IPS-NIHi7 (cell line): Measurements from ENCODE around the gene RERE.
"Not testable (repeated sequence)": the region's sequence is repeated elsewhere in the genome, so short reads cannot be mapped to it uniquely, and the experiment has no call there.

Experiments
- DNase-seq: peaks from one replicate; pipeline ENCODE4 v3.0.0; 2012; ENCODE audit warnings: mixed read lengths; ENCODE audit errors: extremely low spot score

Gene RERE

DNA sequence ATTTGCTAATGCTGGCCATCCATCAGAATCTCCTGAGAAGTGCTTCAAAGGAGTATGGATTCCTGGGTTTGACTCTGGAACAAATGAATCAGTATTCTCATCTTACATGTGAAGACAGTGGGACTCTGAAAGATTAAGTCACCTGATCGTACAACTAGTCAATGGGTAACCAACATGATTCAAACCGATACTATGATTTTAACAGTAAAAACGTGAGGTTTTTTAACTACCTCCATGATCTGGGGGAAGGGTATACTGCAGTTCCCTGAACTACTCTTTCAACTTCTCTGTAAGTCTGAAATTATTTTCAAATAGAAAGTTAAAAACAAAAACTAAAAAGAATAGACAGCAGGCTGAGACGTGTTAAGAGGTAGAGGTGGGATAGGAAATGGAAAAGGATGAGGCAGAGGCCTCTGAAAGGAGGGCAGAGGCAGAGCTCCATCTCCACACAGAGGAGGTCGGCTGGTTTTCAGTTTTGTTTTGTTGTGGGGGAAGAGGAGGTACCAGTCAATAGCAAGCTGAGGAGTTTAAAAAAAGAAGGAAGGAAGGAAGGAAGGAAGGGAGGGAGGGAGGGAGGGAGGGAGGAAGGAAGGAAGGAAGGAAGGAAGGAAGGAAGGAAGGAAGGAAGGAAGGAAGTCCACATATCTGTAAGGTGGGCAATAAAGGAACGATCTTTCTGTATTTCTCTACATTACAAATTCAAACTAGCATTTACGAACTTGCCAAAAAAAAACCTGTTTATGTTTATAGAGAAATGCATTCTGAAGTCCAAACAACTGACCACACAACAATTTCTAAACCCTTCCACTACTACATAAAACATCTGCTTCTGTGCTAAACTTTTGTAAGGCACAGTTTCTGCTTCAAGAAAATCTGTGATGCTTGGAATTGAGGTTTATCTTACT lies 213.1 kb downstream of the RERE start:
- DNase-seq = no peak

DNA sequence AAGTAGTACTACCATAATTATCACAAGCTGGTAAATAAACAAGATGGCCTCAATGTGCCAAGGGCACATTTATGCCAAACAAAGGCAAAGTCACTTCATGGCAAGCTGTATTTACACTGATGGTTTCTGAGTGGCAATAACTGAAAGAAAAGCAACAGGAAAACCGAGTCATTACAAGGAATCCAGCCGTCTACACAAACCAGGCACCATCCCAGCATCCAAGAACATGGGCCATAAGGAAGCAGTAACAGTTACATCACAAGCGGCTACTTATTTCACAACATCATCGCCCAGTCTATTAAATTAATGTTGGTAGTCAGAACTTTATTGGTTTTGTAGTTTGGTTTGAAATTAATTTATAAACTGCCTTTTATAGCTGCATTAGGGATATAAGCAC lies 214.2 kb downstream of the RERE start:
- DNase-seq = no peak

DNA sequence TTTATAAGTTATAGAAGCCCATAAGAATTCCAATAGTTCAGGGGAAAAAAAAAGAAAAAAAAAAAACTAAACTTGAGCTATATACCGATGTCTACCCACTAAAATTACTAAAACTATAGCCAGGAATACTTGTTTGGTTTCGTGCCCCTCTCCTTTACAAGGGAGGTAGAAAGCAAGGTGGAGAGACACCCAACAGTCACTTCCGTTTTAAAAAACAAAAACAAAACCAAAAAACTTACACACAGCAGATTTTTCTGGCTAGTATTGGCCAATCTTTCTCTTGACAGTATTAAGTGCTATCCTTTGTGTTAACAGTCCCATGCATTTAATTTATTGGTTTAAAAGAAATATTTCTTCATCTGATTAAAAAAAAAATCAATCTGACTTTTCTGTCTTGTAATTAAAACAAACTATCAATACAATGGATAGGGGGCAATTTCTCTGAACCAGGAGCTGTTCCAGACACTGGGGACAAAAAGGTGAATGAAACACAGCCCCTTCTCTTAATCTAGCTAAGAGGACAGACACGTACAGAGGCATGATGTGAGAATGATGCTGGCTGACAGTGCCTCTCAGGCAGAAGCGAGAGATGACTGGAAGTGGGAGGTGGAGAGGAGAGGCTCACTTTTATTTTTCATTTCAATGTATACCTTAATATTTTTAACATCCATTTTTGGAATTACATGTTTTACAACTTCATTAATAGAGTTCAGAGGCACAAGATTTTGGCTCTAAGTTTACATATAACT lies 214.8 kb downstream of the RERE start:
- DNase-seq = no peak

DNA sequence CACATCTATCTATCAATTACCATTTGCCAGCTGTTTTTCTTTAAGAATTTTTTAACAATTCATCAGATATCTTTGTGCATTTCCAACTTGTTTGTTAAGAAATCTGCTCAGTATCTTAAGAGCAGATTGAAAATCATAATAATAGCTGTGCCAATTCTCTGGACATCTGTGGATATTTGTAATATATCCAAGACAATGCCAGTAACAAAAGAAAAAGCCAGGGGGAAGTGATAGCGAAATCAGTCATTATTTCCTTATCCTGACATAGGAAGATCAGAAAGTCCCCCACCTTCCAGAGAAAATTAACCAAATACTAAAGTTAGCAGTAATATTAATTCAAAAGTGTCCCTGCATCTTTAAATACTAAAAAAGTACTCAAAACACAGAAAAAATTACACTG lies 217.1 kb downstream of the RERE start:
- DNase-seq = no peak

DNA sequence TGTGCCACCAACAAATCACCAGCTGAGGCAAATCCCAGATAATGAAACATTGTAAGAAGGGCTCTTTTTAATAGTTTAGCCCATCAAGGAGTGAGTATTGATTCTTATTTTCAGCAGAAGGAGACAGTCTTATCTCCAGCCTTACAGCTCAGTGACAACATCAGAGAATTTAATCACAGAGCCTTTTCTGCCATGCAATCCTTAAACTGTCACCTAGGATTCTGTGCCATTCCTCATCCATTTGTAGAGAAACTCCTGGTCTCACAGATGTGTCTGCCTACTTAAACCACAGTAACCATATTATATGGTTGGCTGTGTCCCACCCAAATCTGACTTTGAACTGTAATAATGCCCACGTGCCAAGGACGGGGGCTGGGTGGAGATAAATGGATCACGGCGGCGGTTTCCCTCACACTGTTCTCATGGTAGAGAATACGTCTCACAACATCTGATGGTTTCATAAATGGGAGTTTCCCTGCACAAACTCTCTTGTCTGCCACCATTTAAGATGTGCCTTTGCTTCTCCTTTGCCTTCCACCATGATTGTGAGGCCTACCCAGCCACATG lies 217.7 kb downstream of the RERE start:
- no peak for DNase-seq

DNA sequence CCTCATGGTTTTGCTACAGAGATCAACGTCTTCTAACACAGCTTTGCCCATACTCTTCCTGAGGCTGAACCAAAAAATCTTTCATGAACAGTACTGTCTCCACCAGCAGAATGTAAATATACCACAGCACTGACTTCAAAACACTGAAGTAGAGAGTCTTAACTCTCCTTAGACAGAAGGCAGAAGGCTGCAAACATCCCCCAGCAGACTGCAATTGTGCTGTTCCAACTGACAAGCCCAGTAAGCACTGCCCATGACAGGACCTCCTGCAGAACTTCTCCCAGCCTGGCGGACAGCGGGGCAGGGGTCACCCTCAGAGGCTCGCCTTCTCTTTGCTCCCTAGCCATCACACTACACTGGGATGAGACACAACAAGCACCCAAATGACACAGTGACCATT lies 218.7 kb downstream of the RERE start:
- DNase-seq = peak; percentile 26

DNA sequence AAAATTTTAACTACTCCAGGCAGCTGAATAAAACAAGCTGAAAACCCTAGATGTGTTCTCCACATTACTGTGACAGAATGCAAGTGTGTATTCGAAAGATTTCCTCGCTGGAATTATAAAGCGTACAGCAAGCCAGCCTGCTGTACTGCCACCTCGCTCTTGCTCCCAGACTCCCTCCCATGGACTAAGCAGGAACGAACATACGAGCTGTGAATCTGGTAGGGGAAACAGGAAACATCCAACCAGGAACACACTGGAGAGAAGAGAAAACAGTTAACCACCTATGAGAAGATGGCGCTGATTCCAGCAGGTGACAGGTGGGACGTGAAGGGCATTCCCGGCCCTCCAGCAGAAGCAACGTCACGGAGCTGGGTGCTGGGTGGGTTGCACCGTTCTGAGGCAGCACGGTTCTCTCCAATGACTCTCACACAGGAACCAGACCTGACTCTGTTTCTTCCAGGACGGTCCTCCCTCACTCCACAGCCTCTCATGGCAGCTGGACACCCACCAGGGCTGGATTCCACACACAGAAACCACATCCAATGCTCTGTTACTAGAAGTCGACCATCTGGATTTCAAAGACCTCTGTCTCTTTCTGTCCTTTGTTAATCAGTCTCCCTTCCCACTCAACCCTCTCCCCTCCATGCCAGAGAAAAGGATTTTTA lies 219.2 kb downstream of the RERE start:
- peak; percentile 48 for DNase-seq

DNA sequence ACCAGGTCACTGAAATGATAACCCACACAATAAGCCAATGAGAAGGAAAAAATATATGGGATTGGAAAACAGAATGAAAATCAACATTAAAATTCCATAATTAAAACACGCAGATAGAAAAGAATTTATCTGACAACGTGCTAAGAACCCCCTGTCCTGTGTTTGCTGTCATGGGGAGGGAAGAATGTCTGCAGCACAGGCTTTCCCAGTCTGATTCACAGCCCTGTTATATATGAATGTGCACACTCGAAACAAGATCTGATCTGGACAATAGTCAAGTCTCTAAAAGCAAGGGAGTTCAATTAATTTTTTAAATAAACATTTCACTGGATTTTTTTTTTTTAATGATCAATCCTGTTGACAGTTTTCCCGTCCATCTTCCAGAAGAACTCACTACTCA lies 220.0 kb downstream of the RERE start:
- DNase-seq = no peak

DNA sequence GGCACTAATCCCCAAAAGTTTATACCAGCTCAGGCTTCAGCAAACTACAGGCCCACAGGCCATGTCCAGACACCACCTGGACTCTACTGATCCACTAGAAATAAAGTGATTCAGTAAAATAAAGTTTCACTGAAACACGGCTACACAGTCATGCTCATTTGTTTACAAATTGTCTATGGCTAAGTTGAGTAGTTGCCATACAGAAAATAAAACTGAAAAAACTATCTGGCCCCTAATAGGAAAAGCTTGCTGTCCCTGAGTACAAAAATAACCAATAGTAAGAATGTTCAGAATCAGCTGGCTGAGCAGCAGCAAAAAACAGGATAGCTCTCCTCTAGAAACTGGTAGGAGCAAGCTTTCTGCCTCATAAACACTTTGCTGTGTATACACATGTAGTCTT lies 221.5 kb downstream of the RERE start:
- no peak for DNase-seq

DNA sequence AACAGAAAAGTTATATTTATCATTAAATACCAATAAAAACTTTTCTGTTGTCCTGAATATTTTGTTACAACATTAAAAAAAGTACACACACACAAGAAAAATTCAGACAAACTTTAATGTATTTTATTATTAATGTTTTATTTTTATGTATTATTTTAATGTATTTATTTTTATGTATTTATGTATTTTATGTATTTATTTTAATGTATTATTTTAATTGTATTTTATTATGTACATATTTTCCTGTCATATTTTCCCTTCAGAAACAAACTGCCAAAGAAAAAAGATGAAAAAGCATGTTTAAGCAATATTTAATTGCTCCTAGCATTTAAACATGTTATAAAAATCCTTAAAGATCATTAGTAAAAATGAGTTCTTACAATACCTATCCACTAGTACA lies 222.1 kb downstream of the RERE start:
- no peak for DNase-seq

DNA sequence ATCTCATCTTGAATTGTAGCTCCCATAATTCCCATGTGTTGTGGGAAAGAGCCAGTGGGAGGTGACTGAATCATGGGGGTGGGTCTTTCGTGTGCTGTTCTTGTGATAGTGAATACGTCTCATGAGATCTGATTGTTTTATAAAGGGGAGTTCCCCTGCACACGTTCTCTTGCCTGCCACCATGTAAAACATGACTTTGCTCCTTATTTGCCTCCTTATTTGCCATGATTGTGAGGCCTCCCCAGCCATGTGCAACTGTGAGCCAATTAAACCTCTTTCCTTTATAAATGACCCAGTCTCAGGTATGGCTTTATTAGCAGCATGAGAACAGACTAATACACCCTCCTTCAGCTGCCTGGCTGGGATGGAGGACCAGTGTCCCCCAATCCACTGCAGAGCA lies 224.1 kb downstream of the RERE start:
- not testable (repeated sequence) for DNase-seq

DNA sequence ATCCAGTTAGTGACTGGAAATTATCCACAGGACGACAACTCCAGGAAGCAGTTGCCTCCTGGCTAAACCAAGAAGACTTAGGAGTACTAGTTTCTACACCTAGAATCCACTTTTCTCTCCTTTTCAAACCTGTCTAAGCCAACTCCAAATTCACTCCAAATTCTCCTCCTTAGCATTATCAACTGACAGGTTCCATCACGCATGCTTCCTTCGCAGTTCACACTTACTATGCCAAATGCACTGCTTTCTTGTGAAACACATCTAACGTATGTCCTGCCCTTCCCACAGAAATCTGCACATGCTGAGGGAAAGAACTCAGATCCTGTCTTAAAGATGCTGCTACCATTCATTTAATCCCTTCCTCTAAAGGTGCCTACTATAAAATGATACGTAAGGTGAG lies 225.9 kb downstream of the RERE start:
- DNase-seq = no peak

DNA sequence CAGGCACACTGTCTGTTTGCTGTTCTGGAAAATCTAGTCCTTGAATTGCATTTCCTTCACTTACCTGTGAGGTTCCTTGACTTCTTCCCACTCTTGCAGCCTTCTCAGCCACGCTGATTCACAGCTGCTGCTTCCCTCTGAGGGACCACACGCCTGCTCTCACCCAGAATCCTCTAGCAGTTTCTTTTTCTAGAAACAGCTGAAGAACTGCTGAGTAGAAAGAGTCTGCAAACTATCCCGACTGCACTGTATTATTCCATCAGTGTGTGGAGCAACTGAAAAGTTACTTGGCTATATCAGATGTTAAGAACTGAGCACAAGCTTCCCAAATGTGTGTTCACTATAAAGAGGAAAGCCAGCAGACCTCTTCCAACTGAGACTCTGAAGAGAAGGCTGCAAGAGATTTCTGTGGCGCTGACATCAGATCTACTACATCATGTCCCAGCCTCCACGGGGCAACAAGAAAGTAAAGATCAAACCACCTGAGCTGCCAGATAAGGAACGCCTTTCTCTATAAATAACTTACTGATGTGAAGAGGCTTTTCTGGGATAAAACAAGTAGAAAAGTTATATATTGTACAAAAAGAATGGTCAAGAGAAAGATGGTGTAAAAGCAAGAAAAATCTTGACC lies 226.6 kb downstream of the RERE start:
- DNase-seq = no peak

DNA sequence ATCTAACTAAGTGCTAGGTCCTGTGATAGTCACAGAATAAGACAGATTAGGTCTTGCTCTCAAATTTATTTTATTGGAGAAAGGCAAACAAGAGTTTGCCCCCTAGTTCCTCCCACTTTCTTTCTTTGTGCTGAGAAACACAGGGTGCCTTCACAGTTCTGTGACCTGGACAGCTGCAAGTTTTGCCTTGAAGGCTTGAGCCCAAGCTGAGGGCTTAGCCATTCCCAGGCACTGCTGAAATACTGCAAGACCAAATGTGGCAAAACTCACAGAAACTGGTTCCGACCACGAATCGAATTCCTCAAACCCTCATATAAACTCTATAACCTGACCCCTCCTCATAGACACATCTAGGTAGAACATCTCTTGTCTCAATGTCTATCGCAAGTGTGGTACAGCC lies 227.9 kb downstream of the RERE start:
- DNase-seq = no peak

DNA sequence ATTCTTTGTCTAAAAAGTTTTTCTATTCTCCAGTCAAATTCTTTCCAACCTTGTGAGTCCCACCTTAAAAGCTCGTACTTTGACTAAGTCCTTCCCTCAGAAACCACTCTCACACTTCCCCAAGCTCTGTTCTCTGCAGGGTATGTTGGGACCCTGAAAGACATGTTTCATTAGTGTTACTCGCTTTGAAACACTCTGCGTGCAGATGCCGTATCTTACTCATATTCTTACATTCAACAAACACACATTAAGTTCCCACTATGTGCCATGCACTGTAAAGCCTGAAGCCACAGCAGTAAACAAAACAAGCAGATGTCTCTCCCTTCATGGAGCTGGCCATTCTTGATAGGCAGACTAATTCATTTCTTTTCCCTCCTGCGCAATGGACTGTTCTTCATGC lies 229.7 kb downstream of the RERE start:
- no peak for DNase-seq

DNA sequence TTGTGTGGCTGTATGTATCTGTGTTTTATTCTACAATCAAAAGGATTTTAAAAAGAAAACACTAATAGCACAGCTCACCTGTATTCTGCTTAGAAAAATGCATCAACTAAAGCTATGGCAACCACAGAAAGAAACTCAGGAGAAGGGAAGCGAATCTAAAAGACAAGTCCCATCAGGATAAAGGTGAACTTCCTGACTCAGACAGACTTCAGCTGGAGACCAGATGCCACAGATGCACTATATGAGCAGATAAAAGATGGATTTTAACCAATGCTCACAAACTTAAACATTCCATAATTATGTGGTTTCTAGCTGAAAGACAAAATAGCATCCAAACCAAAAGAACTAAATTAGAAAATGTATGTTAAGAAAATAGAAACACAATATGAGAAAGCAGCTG lies 231.0 kb downstream of the RERE start:
- no peak for DNase-seq

DNA sequence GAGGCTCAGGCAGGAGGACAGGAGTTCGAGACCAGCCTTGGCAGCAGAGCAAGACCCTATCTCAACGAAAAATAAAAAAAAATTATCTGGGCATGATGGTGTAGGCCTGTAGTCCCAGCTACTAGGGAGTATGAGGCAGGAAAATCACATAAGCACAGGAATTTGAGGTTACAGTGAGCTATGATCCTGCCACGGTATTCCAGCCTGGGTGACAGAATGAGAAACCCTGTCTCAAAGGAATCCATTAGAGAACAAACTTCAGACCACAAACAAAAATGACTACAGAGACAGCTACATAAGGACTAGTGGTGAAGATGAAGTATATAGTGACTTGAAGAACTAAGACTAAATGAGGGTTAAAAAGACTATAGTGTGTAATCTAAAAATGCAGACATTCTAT lies 233.1 kb downstream of the RERE start:
- no peak for DNase-seq

DNA sequence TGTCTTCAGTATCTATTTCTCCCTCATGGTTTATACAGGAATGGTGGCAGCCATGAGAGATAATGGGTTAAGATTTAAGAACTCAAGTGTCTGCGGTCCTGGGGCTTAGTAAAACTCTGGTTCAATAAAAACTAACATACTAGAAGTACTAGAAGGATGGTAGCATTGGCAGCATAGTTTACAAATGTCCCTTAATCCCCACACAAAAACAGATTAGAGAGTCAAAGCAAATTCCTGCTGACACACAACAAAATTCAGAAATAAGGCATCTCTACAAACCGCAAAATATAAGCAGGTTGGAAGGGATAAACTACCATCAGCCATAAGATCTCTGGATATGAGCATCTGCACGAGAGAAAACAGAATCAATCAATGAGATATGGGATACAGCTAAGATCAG lies 234.4 kb downstream of the RERE start:
- no peak for DNase-seq

DNA sequence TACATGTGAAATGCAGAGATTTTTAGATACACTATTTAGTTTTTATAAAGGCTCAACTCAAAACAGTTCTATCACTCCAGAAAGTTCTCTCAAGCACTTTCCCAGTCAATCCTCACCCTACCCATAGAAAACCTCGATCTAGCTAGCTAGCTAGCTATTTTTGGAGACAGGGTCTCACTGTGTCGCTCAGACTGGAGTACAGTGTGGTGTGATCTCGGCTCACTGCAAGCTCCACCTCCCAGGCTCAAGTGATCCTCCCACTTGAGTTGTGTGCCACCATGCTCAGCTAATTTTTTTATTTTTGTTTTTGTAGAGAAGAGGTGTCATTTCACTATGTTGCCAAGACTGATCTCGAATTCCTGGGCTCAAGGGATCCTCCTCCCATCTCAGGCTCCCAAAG lies 236.9 kb downstream of the RERE start:
- no peak for DNase-seq

DNA sequence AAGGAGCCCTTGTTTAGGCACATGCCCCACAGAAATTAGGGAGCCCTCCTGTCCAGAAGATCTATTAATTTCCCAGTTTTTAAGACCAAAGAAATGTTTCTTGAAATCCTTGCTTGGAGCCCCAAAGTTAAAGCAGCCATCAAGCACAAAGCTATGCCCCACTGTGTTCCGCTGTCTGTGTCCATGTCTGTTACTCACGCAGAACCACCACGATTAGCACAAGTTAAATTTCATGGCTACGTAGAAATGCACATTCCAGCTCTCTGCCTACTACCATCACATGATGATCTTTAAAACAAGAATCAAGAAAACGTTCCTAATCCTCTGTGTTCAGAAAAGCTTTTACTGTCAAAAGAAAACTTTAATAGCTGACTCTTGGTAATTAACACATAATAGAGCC lies 238.5 kb downstream of the RERE start:
- no peak for DNase-seq

DNA sequence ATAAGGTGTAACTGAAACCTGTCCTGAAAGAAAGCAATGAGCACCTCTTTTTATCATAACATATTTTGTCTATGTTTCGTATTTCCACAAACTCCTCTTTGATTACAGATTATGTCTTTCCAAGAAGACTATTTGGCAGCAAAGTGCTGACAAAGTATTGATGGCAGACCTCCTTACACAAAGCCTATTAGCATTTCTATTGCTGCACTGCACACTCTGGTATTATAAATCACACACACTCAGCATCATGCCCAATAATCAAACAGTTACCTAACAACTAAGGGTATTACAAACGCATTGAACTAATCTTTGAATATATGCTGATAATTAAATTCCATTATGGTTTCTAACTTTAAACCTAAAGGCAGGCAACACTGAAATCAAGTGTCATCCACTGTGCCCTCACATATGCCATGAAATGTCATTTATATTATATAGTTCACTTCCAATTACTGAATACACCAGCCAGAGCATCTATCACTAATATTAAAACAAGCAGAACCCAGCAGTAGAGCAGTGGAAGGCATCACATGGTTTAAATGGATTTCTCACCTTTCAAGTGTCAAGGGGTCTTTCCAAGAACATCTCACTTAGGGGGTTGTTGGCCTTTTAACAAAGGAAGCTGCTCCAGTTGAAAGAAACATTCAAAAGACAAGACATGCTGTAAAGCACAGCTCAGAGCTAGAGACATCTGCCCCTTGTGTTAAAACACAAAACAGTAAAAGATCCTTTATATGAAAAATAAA lies 239.1 kb downstream of the RERE start:
- DNase-seq = no peak
